T-cell (primary cell): ENCODE data around the gene S100P. TPM values are rescaled to one million over a fixed set of nuclear protein-coding genes. Genes with fewer than 3 reads are reported as not detected.
A peak's percentile ranks its signal among the peaks of the same experiment; 100 is the strongest.

ENCODE experiments used
- ATAC-seq, 4 experiments: fragments of 200-7000 bp in 3 of 4; fragments of 150-1000 bp in 1 of 4; cut with Tn5 transposase; replicated peaks in 1 of 4; 1 replicate in 3 of 4; 2 replicates in 1 of 4; pipeline ENCODE4 v1.10.0; 2021; ENCODE audit warnings: moderate library complexity in 3 of 4, mild to moderate bottlenecking in 2 of 4, moderate number of reproducible peaks in 1 of 4
- CTCF ChIA-PET, 2 donors: fragments of 300-600 bp; sonication (Branson Sonifier 250); formaldehyde crosslinking; loops; one replicate each; lab custom pipeline; 2022; ENCODE audit warnings: antibody characterized with exemption in 2 of 2; lab: Charles Lee
- POLR2A ChIA-PET, 2 donors: fragments of 300-600 bp; sonication (Branson Sonifier 250); formaldehyde crosslinking; loops; one replicate each; lab custom pipeline; 2022; ENCODE audit warnings: antibody characterized with exemption in 2 of 2; lab: Charles Lee
- DNase-seq, 35 experiments: peaks; one replicate each; pipeline versions ENCODE4 v3.0.0 to v3.0.0-alpha.2; 2013 to 2023
- H3K27ac ChIP-seq: one replicate; pipeline ENCODE4 v1.5.1; 2013; ENCODE audit warnings: low read length
- H3K27me3 ChIP-seq, 2 experiments: replicated peaks in 1 of 2; 1 replicate in 1 of 2; 2 replicates in 1 of 2; pipeline versions ENCODE4 v1.6.1 to v1.7.0; 2013; ENCODE audit warnings: low read length in 1 of 2, mixed read lengths in 1 of 2; ENCODE audit not compliant: control insufficient read depth in 2 of 2, insufficient read depth in 2 of 2; ENCODE audit errors: extremely low read depth in 1 of 2
- H3K36me3 ChIP-seq, 2 donors: 1 replicate in 1 of 2; 2 replicates in 1 of 2; pipeline versions ENCODE4 v1.6.1 to v1.7.0; 2013; ENCODE audit warnings: low read length in 1 of 2; ENCODE audit not compliant: control insufficient read depth in 2 of 2, insufficient read depth in 1 of 2; ENCODE audit errors: extremely low read depth in 1 of 2
- H3K4me1 ChIP-seq, 2 experiments: 1 replicate in 1 of 2; 2 replicates in 1 of 2; pipeline versions ENCODE4 v1.6.1 to v1.7.0; 2013; ENCODE audit warnings: low read length in 2 of 2, mixed read lengths in 1 of 2; ENCODE audit not compliant: insufficient read depth in 2 of 2, control insufficient read depth in 1 of 2; ENCODE audit errors: extremely low read depth in 1 of 2
- H3K4me3 ChIP-seq, 2 donors: 1 replicate in 1 of 2; 2 replicates in 1 of 2; pipeline versions ENCODE4 v1.5.1 to v1.7.0; 2013; ENCODE audit warnings: mild to moderate bottlenecking in 2 of 2, low read length in 1 of 2, moderate library complexity in 1 of 2; ENCODE audit not compliant: control insufficient read depth in 1 of 2; ENCODE audit errors: extremely low read depth in 1 of 2
- H3K9me3 ChIP-seq: 2 replicates; pipeline ENCODE4 v1.7.0; 2013
- H3K27ac Mint-ChIP-seq, 2 donors: one replicate each; pipeline ENCODE4 v1.8.0; 2020 to 2021; ENCODE audit warnings: mild to moderate bottlenecking in 2 of 2, mixed read lengths in 2 of 2
- H3K27me3 Mint-ChIP-seq, 2 donors: one replicate each; pipeline ENCODE4 v1.8.0; 2021 to 2022; ENCODE audit warnings: mixed read lengths in 2 of 2
- H3K36me3 Mint-ChIP-seq: one replicate; pipeline ENCODE4 v1.8.0; 2021; ENCODE audit warnings: mixed read lengths
- H3K4me1 Mint-ChIP-seq, 3 donors: one replicate each; pipeline ENCODE4 v1.8.0; 2020 to 2022; ENCODE audit warnings: mixed read lengths in 3 of 3, mild to moderate bottlenecking in 1 of 3
- H3K4me3 Mint-ChIP-seq, 3 donors: one replicate each; pipeline ENCODE4 v1.8.0; 2020 to 2022; ENCODE audit warnings: mild to moderate bottlenecking in 3 of 3, mixed read lengths in 3 of 3, moderate library complexity in 3 of 3
- H3K9me3 Mint-ChIP-seq, 3 donors: one replicate each; pipeline ENCODE4 v1.8.0; 2020 to 2022; ENCODE audit warnings: mixed read lengths in 3 of 3
- WGBS: methylation state at CpG from one replicate; pipeline ENCODE4 v1.1.5; 2013; ENCODE audit warnings: missing lambda C conversion rate; ENCODE audit not compliant: insufficient coverage; 5-methylcytosine and 5-hydroxymethylcytosine counted together
- total RNA-seq, 35 experiments: library from RNA in 6 of 35; stranded (reverse) in 6 of 35; fragments of 120-200 nt in 1 of 35; gene quantifications; one replicate each; pipeline versions ENCODE4 v1.2.1 to v1.2.4 and lab custom pipeline; 2013 to 2026

Gene S100P
- total RNA-seq, 5 donors from 2014 or later (not counting 1 experiment from before 2014, with no cell fraction given): 0.70 to 3.8 (median 1.9) TPM; not detected in 1

DNA sequence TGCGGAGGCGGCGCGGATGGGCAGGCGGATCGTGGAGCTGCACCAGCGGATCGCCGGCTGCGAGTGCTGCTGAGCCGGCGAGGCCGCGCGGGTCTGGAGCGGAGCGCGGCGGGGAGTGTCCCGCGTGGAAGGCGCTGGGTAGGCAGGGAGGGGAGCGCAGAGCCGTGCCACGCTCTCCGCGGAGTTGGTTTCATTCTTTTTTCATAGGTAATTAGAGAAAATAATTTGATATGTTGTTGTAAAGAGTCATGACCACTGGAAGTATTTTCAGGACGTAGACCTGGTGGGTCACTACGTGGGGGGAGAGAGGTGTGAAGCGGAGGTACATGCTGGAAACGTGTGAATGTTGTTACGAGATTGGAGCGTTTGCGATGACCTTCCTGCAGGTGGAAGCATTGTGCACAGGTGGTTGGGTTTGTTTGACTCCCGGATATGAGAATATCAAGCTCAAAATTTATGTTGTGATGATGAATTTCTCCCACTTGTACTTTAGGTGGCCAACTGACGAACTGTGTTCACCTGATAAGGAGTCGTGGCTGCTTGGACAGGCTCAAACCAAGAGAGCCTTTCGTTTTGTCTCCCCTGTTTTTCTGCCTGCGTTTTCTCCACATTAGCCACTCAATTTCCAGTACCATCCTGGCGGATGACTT is 19.1 kb upstream of the S100P start:
- Histone ChIP-seq H3K9me3 (no peaks in the 10 kb centered on the region), H3K27ac (peak overlapping the region; percentile 40), H3K4me1 (peaks cover 26 to 45% of the 10 kb centered on the region in 2 experiments), H3K4me3 (peak overlapping the region; percentile 69 to 72), H3K36me3 (peaks cover 5 to 25% of the 10 kb centered on the region in 2 donors), H3K27me3 (no peaks in the 10 kb centered on the region)
- peak overlapping the region; percentile 89 to 93 (median 92) for H3K4me3 Mint-ChIP-seq
- peaks cover 50 to 55% (median 51%) of the 10 kb centered on the region in 3 donors for H3K4me1 Mint-ChIP-seq
- peak; percentile 36 to 87 (median 63) for DNase-seq
- peaks cover 50% of the 10 kb centered on the region for H3K36me3 Mint-ChIP-seq
- peaks cover 0 to 3% (median 0%) of the 10 kb centered on the region in 3 donors for H3K9me3 Mint-ChIP-seq
- CTCF ChIA-PET: interaction anchor here (0.5 to 3.0 kb wide), 44 partner anchors 11 to 1264 kb away, joined by 3 to 52 read pairs (median 4); partner anchors contain the start of genes BLOC1S4 (in 1 of the 2), GRPEL1 (in 1 of the 2), MRFAP1 (in 1 of the 2) and MRFAP1L1 (in 1 of the 2)
- H3K27me3 Mint-ChIP-seq: no peaks in the 10 kb centered on the region
- under 1% methylated on average over 35 of the region's 40 CpGs for WGBS
- peak; percentile 46 to 55 (median 52) for ATAC-seq
- POLR2A ChIA-PET: interaction anchor here (0.5 to 1.7 kb wide), 13 partner anchors 13 to 395 kb away, joined by 3 to 8 read pairs (median 3); partner anchors contain the start of genes BLOC1S4 (in 1 of the 2) and MRFAP1 (in 1 of the 2)
- H3K27ac Mint-ChIP-seq: peak overlapping the region; percentile 79 to 94

DNA sequence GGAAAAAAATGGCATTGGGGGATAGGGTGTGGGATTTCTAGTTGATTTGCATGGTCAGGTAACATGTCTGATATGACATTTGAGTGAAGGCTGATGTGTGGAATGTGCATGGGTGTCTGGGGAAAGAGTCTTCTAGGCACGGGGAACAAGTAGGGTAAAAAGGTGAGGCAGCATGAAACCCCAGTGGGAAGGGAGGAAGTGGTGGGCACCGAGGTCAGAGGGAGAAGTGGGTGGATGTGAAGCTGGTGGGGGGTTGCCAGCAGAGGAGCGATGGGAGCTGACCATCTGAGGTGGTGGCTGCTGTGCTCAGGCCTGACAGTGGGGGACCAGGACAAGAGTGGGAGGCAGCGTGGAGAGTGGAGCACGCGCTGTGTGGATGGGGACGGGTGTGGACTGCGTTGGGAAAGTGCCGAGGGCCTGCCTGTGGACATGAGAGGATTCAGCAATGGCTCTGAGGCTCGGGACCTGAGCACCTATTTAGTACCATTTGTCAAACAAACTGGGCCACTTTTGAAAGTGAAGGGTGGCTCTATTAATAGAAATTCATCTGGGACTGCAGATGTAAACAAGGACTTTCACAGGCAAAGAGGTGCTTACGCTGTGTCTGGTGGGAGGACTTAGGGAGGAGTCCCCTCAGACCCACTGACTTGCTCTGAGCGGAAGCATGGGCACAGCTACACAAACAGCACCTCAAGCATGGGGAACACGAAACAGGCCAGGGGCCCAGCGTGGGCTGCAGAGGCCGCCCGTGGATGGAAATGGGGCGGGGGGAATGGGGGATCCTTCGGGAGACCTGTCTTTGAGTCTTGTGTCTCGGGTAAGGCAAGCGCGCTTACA is 16.7 kb upstream of the S100P start:
- Histone ChIP-seq H3K27me3 (no peaks in the 10 kb centered on the region), H3K4me3 (peak overlapping the region; percentile 11 to 72), H3K36me3 (peaks cover 14 to 25% of the 10 kb centered on the region in 2 donors), H3K27ac (peak overlapping the region; percentile 40), H3K4me1 (peaks cover 26 to 52% of the 10 kb centered on the region in 2 experiments), H3K9me3 (no peaks in the 10 kb centered on the region)
- Mint-ChIP-seq H3K4me1 (peaks cover 50 to 61% (median 57%) of the 10 kb centered on the region in 3 donors), H3K27ac (peak overlapping the region; percentile 79 to 94), H3K27me3 (no peaks in the 10 kb centered on the region), H3K4me3 (peak overlapping the region; percentile 89 to 93 (median 92)), H3K9me3 (peaks cover 0 to 5% (median 3%) of the 10 kb centered on the region in 3 donors), H3K36me3 (peaks cover 59% of the 10 kb centered on the region)
- DNase-seq (no peak), ATAC-seq (no peak)
- CTCF ChIA-PET: interaction anchor here (2.5 kb wide), 2 partner anchors 40 to 196 kb away, joined by 12 to 43 read pairs; partner anchors contain the start of gene BLOC1S4 (in 1 of the 2)
- 70% methylated on average over 13 of the region's 21 CpGs for WGBS
- POLR2A ChIA-PET: interaction anchor here in 1 of 2 donors (0.6 kb wide), 1 partner anchor 23 kb away, joined by 3 read pairs; no protein-coding TSS in a partner anchor

DNA sequence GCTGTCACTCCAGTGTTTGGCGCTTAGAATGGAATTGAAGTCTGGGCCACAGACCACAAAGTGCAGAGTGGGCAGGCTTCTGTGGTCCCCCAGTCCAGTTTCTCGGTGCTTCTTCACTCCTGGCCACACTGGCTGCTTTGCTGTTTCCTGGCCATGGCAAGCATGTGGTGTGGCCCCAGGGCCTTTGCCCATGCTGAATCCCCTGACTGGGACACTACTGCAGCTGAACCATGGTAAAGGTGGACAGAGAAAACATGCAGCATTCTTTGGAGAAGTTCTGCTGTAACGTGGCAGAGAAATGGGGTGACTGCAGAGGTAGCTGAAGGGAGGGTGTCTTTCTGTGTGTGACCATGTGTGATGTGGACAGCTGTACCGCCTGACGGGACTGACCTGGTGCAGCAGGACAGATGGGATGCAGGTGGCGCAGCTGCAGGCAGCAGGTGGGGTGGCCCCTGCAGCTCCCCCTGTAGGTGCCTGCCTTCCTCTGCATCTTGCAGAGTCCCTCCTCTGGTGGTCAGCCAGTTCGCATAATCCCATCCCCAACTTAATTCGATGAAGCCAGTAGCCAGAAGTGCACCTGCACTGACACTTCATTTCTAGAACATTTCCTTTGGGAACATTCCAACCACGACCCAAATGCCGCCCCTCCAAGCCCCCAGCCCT is 13.2 kb upstream of the S100P start:
- H3K36me3 Mint-ChIP-seq: peaks cover 49% of the 10 kb centered on the region

DNA sequence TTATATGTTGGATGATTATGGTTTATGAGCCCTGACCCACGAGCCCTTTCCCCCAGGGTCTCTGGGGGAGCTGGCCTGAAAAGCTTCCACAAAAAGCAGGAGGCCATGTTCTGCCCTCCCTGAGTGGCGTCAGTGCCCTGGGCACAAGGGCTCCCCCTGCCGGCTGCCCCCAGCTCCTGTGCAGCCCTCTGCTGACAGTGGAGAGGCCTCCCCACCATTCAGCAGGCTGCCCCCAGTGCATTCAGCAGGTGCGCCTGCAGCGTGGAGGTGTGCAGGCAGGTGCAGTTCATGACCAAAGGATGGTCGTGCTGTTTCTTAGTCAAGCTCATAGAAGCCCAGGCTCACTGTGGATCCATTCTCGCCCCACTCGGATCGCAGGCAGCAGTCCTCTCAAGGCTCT is 12.5 kb upstream of the S100P start:
- Mint-ChIP-seq H3K9me3 (peaks cover 0 to 5% (median 3%) of the 10 kb centered on the region in 3 donors), H3K4me1 (peaks cover 25 to 48% (median 41%) of the 10 kb centered on the region in 3 donors), H3K27ac (peak overlapping the region in 1 of 2 donors; percentile 25), H3K4me3 (no peak overlapping the region), H3K36me3 (peaks cover 42% of the 10 kb centered on the region), H3K27me3 (no peaks in the 10 kb centered on the region)
- H3K27ac ChIP-seq: no peak overlapping the region
- ATAC-seq (no peak), DNase-seq (no peak)
- no peak overlapping the region for H3K4me3 ChIP-seq
- WGBS: 82% methylated on average over 7 of the region's 9 CpGs
- POLR2A ChIA-PET: no interaction called here
- CTCF ChIA-PET: interaction anchor here in 1 of 2 donors (1.0 to 1.3 kb wide), 2 partner anchors 9 to 19 kb away, joined by 3 to 4 read pairs; no protein-coding TSS in a partner anchor
- peaks cover 17 to 33% of the 10 kb centered on the region in 2 experiments for H3K4me1 ChIP-seq
- H3K9me3 ChIP-seq: no peaks in the 10 kb centered on the region
- peaks cover 14 to 17% of the 10 kb centered on the region in 2 donors for H3K36me3 ChIP-seq
- H3K27me3 ChIP-seq: no peaks in the 10 kb centered on the region

More for the DNA sequence above, 13.2 kb upstream of the S100P start:
- Mint-ChIP-seq H3K4me1 (peaks cover 32 to 50% (median 42%) of the 10 kb centered on the region in 3 donors), H3K27ac (peak overlapping the region; percentile 25 to 34), H3K4me3 (no peak overlapping the region), H3K27me3 (no peaks in the 10 kb centered on the region), H3K9me3 (peaks cover 0 to 5% (median 3%) of the 10 kb centered on the region in 3 donors)
- Histone ChIP-seq H3K9me3 (no peaks in the 10 kb centered on the region), H3K27me3 (no peaks in the 10 kb centered on the region), H3K4me3 (no peak overlapping the region), H3K36me3 (peaks cover 17 to 21% of the 10 kb centered on the region in 2 donors), H3K27ac (no peak overlapping the region), H3K4me1 (peaks cover 23 to 34% of the 10 kb centered on the region in 2 experiments)
- DNase-seq (no peak), ATAC-seq (no peak)
- 92% methylated on average over 10 of the region's 10 CpGs for WGBS
- POLR2A ChIA-PET: no interaction called here
- CTCF ChIA-PET: interaction anchor here in 1 of 2 donors (1.0 to 1.3 kb wide), 2 partner anchors 10 to 20 kb away, joined by 3 to 4 read pairs; no protein-coding TSS in a partner anchor

DNA sequence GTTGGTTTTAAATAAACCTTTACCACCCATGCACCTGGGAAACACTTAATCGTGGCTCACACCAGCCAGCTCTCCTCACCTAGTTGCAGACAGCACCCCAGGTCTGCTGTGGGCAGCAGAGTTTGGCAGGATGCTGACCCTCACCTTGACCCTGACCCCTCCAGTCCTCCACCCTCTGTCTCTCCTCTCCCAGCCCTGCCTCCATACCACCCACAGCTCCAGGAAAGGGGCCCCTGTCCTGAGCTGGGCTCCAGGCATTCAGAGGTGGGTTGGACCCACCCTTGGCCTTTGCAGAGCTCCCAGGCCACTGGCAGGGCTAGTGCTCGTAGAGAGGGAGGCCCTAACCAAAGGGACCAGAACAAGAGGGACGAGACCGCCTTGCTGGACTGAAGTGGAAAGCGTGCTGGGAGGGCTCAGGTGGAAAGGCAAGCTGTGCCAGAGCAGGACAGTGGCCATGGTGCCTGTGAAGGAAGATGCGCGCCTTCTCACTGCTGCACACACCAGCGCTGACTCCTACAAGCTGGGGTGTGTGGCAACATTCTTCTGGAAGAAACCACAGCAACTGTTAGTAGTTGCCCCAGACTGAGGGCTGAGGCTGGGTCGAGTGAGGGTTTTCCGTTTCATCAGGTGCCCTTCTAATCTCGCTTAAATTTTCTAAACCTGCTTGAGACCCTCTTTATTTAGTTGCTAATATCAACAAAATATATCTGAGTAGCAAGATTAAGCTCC is 10.7 kb upstream of the S100P start:
- ATAC-seq (no peak), DNase-seq (no peak)
- Histone ChIP-seq H3K4me1 (peaks cover 5 to 36% of the 10 kb centered on the region in 2 experiments), H3K27ac (no peak overlapping the region), H3K4me3 (no peak overlapping the region), H3K36me3 (peaks cover 4 to 17% of the 10 kb centered on the region in 2 donors), H3K27me3 (no peaks in the 10 kb centered on the region), H3K9me3 (no peaks in the 10 kb centered on the region)
- H3K27ac Mint-ChIP-seq: peak overlapping the region in 1 of 2 donors; percentile 36
- POLR2A ChIA-PET: interaction anchor here in 1 of 2 donors (0.8 kb wide), 1 partner anchor 17 kb away, joined by 3 read pairs; no protein-coding TSS in a partner anchor
- CTCF ChIA-PET: no interaction called here
- H3K4me1 Mint-ChIP-seq: peaks cover 11 to 48% (median 40%) of the 10 kb centered on the region in 3 donors
- WGBS: 71% methylated on average over 8 of the region's 11 CpGs
- peaks cover 0 to 5% (median 3%) of the 10 kb centered on the region in 3 donors for H3K9me3 Mint-ChIP-seq
- no peak overlapping the region for H3K4me3 Mint-ChIP-seq
- H3K36me3 Mint-ChIP-seq: peaks cover 27% of the 10 kb centered on the region
- no peaks in the 10 kb centered on the region for H3K27me3 Mint-ChIP-seq
